ENCODE measurements around the gene CD46. TPM values are rescaled to one million over a fixed set of nuclear protein-coding genes. Genes with fewer than 3 reads are reported as not detected.

CD46 gene
- total and polyA plus RNA-seq, 11 donors, result 40.6 to 133 (median 93.9) TPM

GRCh38 chr1:207820568-207821463, 69.0 kb downstream of the CD46 start:
- Histone ChIP-seq H3K36me3 (peaks cover 0 to 52% (median 39%) of the 10 kb centered on the region in 9 donors), H3K4me1 (peaks cover 12 to 88% (median 73%) of the 10 kb centered on the region in 12 donors), H3K27me3 (no peaks in the 10 kb centered on the region), H3K27ac (peak overlapping the region; percentile 91 to 100 (median 98)), H3K9me3 (no peaks in the 10 kb centered on the region), H3K4me3 (peak overlapping the region; percentile 59 to 92 (median 75))
- TF ChIP-seq POLR2A (IDR thresholded peaks at IDR 0.05), result no peak
- no peak for TF ChIP-seq CTCF (IDR thresholded peaks at IDR 0.05)
- DNase-seq, result no peak
- 52 to 76% (median 60%) methylated on average over 15 to 22 of the region's 22 CpGs for WGBS, 4 donors
- ATAC-seq, result no peak
- intact Hi-C loops (cut with DNase I), result loop anchor here in 1 of 10 donors (10.0 kb wide), 1 partner anchor 144 kb away; no protein-coding TSS in a partner anchor

GRCh38 chr1:207821464-207822045, 69.7 kb downstream of the CD46 start:
- H3K9me3 ChIP-seq, result no peaks in the 10 kb centered on the region
- peaks cover 0 to 47% (median 33%) of the 10 kb centered on the region in 9 donors for H3K36me3 ChIP-seq
- H3K4me3 ChIP-seq, result peak overlapping the region; percentile 59 to 92 (median 75)
- no peak for TF ChIP-seq CTCF (IDR thresholded peaks at IDR 0.05)
- no peak for TF ChIP-seq POLR2A (IDR thresholded peaks at IDR 0.05)
- intact Hi-C loops (cut with DNase I), result loop anchor here in 1 of 10 donors (10.0 kb wide), 1 partner anchor 143 kb away; no protein-coding TSS in a partner anchor
- 65 to 90% (median 70%) methylated on average over 16 to 17 of the region's 17 CpGs for WGBS, 4 donors
- DNase-seq (no peak), ATAC-seq (peak in 1 of 4 donors; percentile 29)
- no peaks in the 10 kb centered on the region for H3K27me3 ChIP-seq
- H3K4me1 ChIP-seq, result peaks cover 12 to 90% (median 75%) of the 10 kb centered on the region in 12 donors
- H3K27ac ChIP-seq, result peak overlapping the region; percentile 91 to 100 (median 98)

- H3K9me3 ChIP-seq, result no peaks in the 10 kb centered on the region
- TF ChIP-seq CTCF (IDR thresholded peaks at IDR 0.05), result no peak
- TF ChIP-seq POLR2A (IDR thresholded peaks at IDR 0.05), result no peak
- H3K27me3 ChIP-seq, result no peaks in the 10 kb centered on the region
- intact Hi-C loops (cut with DNase I), result loop anchor here in 1 of 10 donors (10.0 kb wide), 1 partner anchor 143 kb away; no protein-coding TSS in a partner anchor
- DNase-seq (peak in 2 of 5 donors; percentile 18 to 63), ATAC-seq (no peak)
- 46 to 61% (median 50%) methylated on average over 8 of the region's 8 CpGs for WGBS, 4 donors
- H3K36me3 ChIP-seq, result peaks cover 0 to 41% (median 27%) of the 10 kb centered on the region in 9 donors
- peak overlapping the region; percentile 91 to 100 (median 98) for H3K27ac ChIP-seq
- H3K4me1 ChIP-seq, result peaks cover 8 to 90% (median 75%) of the 10 kb centered on the region in 12 donors
- H3K4me3 ChIP-seq, result peak overlapping the region; percentile 59 to 92 (median 75)
Observed at GRCh38 chr1:207822124-207822601, 70.3 kb downstream of the CD46 start.

Measured in heart left ventricle (tissue), 16 donors.